Small intestine (tissue), 7 donors: ENCODE measurements around the gene KISS1. TPM values are rescaled to one million over a fixed set of nuclear protein-coding genes. Genes with fewer than 3 reads are reported as not detected.

Experiments used
- DNase-seq, 2 donors: peaks; one replicate each; pipeline versions ENCODE4 v3.0.0 to v3.0.0-alpha.2; 2013
- FAIRE-seq: peaks from 2 replicates; lab custom pipeline; 2012; peaks lifted over from hg19 to GRCh38; lab: Jason Lieb, UNC
- H3K27ac ChIP-seq, 3 donors: one replicate each; pipeline ENCODE4 v1.5.1; 2013; ENCODE audit warnings: low read length in 2 of 3, mild to moderate bottlenecking in 2 of 3, control low read depth in 1 of 3, inconsistent platforms in 1 of 3, low read depth in 1 of 3, moderate library complexity in 1 of 3
- H3K27me3 ChIP-seq, 3 donors: one replicate each; pipeline ENCODE4 v1.6.1; 2013; ENCODE audit warnings: low read length in 3 of 3, inconsistent platforms in 1 of 3; ENCODE audit not compliant: control insufficient read depth in 3 of 3, insufficient read depth in 3 of 3
- H3K36me3 ChIP-seq, 3 donors: one replicate each; pipeline ENCODE4 v1.6.1; 2013; ENCODE audit warnings: low read length in 3 of 3, inconsistent platforms in 1 of 3, low read depth in 1 of 3, mild to moderate bottlenecking in 1 of 3, moderate library complexity in 1 of 3; ENCODE audit not compliant: control insufficient read depth in 3 of 3, insufficient read depth in 2 of 3
- H3K4me1 ChIP-seq, 3 donors: one replicate each; pipeline ENCODE4 v1.6.1; 2013; ENCODE audit warnings: low read length in 2 of 3, inconsistent platforms in 1 of 3, low read depth in 1 of 3, mild to moderate bottlenecking in 1 of 3, moderate library complexity in 1 of 3; ENCODE audit not compliant: control insufficient read depth in 3 of 3, insufficient read depth in 2 of 3
- H3K4me3 ChIP-seq, 3 donors: one replicate each; pipeline ENCODE4 v1.5.1; 2013; ENCODE audit warnings: low read length in 3 of 3, control low read depth in 1 of 3, inconsistent platforms in 1 of 3, low read depth in 1 of 3, mild to moderate bottlenecking in 1 of 3, moderate library complexity in 1 of 3
- H3K9me3 ChIP-seq, 2 donors: one replicate each; pipeline ENCODE4 v1.6.1; 2013; ENCODE audit warnings: low read depth in 1 of 2, low read length in 1 of 2; ENCODE audit not compliant: control insufficient read depth in 2 of 2, insufficient read depth in 1 of 2
- WGBS, 3 donors: extraction: QIAGEN DNeasy Blood & Tissue Kit; methylation state at CpG; one replicate each; pipeline ENCODE4 v1.1.7; 2013; 5-methylcytosine and 5-hydroxymethylcytosine counted together
- polyA plus RNA-seq, 4 donors: library from polyadenylated mRNA; stranded (reverse) in 3 of 4; unstranded in 1 of 4; fragments of 200-250 nt in 3 of 4; fragments of 120-200 nt in 1 of 4; gene quantifications; one replicate each; pipeline versions ENCODE4 v1.2.1 to v1.2.3, GENCODE V29; 2013
- donor health status: healthy with polysubstance abuse.
- donor health status: control.
- donor health status: control.
- donor health status: Bipolar disorder and iron deficiency.
- donor health status: healthy.

KISS1 gene
- polyA plus RNA-seq, 4 donors, result 4.0 to 22.7 (median 11.5) TPM

- H3K36me3 ChIP-seq, result no peaks in the 10 kb centered on the region
- FAIRE-seq, result no peak
- H3K27me3 ChIP-seq, result no peaks in the 10 kb centered on the region
- H3K4me3 ChIP-seq, result no peak overlapping the region
- H3K27ac ChIP-seq, result no peak overlapping the region
- H3K4me1 ChIP-seq, result no peaks in the 10 kb centered on the region
- 80 to 92% (median 90%) methylated on average over 4 of the region's 4 CpGs for WGBS, 3 donors
- DNase-seq, result no peak
- peaks cover 0 to 10% of the 10 kb centered on the region in 2 donors for H3K9me3 ChIP-seq
Measured at GRCh38 chr1:204169858-204170257, 26.4 kb downstream of the KISS1 start.

DNA sequence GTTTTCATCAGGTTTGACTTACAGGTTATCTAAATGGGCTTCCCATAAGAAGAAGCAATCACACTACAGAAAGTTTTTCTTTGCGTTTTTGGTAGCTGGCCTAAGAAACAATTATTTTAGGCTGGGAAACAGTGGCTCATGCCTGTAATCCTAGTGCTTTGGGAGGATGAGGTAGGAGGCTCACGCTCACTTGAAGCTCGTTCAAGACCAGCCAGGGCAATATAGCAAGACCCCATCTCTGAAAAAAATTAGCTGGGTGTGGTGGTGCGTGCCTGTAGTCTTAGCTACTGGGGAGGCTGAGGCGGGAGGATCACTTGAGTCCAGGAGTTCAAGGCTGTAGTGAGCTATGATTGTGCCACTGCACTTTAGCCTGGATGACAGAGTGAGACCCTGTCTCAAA, 28.6 kb downstream of the KISS1 start:
- H3K9me3 ChIP-seq, result peaks cover 0 to 10% of the 10 kb centered on the region in 2 donors
- H3K4me1 ChIP-seq, result no peaks in the 10 kb centered on the region
- H3K36me3 ChIP-seq, result no peaks in the 10 kb centered on the region
- no peak overlapping the region for H3K4me3 ChIP-seq
- no peak for FAIRE-seq
- H3K27ac ChIP-seq, result no peak overlapping the region
- DNase-seq, result no peak
- 89 to 93% (median 90%) methylated on average over 5 of the region's 5 CpGs for WGBS, 3 donors
- no peaks in the 10 kb centered on the region for H3K27me3 ChIP-seq

DNA sequence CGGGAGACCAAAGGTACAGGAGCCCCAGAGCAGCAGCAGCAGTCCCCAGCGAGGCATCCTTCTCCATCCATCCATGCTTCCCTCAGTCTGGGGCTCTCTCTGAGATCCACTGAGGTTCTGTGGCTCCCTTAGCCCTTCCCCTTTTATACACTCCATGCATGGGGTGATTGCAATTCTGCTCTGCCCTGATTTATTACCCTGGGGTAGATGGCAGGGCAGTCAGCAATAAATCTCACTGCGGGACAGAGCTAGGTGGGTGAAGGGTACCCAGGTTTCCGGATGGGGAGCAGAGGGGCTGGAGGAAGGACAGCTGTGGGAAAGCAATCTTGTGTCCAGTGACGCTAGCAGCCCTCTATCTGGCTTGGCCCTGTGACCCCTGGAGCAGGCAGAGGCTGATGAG, 30.1 kb downstream of the KISS1 start, which contains the start of gene REN:
Gene REN, minus strand, starts transcription at position 119 of the 400 bp plus-strand sequence. Its CDS starts 44 bp downstream, at position 75.
- FAIRE-seq (no peak), DNase-seq (no peak)
- Histone ChIP-seq H3K27me3 (no peaks in the 10 kb centered on the region), H3K4me1 (peaks cover 0 to 6% (median 0%) of the 10 kb centered on the region in 3 donors), H3K27ac (no peak within 1 kb of the TSS), H3K4me3 (no peak within 1 kb of the TSS), H3K36me3 (no peaks in the 10 kb centered on the region), H3K9me3 (peaks cover 0 to 10% of the 10 kb centered on the region in 2 donors)
- WGBS, 3 donors, result 49 to 55% (median 51%) methylated on average over 5 of the region's 5 CpGs

- WGBS, 3 donors, result 10 to 13% (median 11%) methylated on average over 7 of the region's 7 CpGs
- DNase-seq, result peak; percentile 81 to 89
- Histone ChIP-seq H3K4me3 (no peak overlapping the region), H3K27ac (no peak overlapping the region), H3K9me3 (no peaks in the 10 kb centered on the region), H3K27me3 (no peaks in the 10 kb centered on the region), H3K36me3 (no peaks in the 10 kb centered on the region), H3K4me1 (peaks cover 0 to 6% (median 0%) of the 10 kb centered on the region in 3 donors)
- FAIRE-seq, result no peak
Measured at GRCh38 chr1:204162494-204163074, 33.7 kb downstream of the KISS1 start.

DNA sequence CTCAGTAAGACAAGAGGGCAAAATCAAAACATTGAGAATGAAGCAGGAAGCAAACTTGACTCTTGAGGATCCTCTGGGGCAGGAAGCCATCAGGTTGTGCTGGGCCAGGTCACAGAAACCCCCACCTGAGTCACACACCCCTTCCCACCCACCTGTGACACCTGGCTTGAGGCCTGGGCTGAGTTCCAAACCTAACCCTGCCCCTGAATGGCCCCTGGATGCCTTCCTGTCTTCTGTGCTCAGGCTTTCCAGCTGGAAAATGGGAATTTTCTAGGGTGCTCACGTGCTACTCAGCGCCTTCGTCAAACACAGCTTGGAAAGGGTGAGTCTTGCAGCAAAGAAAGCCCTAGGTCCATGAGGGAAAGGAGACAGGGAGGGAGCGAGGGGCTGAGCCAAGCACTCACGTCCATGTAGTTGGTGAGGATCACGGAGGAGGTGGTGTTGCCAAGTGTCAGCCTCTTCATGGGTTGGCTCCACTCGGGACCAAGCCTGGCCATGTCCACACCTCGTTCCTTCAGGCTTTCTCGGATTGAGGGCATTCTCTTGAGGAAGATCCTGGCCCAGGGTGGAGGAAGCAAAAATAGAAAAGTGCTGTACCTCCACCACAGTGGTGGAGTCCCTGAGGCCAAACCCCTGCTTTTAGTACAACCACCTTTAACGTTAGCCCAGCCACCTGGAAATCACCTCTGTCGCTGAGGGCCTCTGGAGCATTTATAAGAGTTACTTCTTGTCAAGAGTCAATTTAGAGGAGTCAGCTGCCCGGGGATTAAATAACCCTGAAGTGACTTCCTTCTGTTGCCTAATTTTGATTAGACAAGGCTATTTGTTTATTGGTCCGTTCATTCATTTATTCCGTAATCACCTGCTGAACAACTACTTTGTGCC, 34.4 kb downstream of the KISS1 start:
- no peak for DNase-seq

DNA sequence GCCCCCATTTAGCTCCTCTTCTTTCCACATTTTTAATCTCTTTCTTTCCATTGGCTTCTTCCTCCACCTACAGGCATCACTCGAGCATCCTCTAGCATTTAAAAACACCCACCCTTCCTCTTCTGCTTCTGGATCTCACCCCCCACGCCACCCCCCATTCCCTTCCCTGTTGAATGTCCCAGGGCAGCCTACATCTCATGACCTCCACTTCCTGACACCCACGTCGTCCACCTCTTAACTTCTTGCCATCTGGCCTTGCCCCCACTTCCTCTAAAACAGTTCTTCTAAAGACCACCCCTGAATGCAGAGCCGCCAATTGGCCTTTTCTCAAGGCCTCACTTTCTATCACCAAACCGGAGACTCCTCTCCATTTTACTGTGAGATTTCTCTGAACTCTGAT, 38.3 kb downstream of the KISS1 start:
- no peak for FAIRE-seq
- 61 to 80% (median 65%) methylated on average over 6 of the region's 6 CpGs for WGBS, 3 donors
- DNase-seq, result no peak

More for the DNA sequence above, 34.4 kb downstream of the KISS1 start:
- H3K4me3 ChIP-seq, result no peak overlapping the region
- no peak for FAIRE-seq
- 50 to 63% (median 53%) methylated on average over 14 of the region's 14 CpGs for WGBS, 3 donors
- H3K36me3 ChIP-seq, result no peaks in the 10 kb centered on the region
- no peak overlapping the region for H3K27ac ChIP-seq
- peaks cover 0 to 6% (median 0%) of the 10 kb centered on the region in 3 donors for H3K4me1 ChIP-seq
- H3K9me3 ChIP-seq, result no peaks in the 10 kb centered on the region
- no peaks in the 10 kb centered on the region for H3K27me3 ChIP-seq

DNA sequence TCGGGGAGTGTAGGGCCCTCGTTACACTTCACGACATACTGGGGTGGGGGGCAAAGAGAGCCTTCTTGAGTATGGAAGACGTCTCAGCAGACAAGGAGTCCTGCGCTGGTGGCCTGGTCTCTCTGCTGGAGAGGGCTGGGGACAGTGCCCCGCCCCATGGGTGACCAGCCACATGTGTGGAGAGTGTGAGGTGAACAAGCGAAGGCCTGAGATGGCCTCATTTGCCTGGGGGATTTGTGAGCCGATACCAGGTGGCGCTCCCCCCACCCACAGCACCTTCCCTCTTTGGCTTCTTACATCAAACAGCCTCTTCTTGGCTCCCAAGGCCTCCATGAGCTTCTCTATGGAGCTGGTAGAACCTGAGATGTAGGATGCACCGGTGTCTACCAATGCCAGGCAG, 40.4 kb downstream of the KISS1 start:
- Histone ChIP-seq H3K4me1 (peaks cover 0 to 16% (median 0%) of the 10 kb centered on the region in 3 donors), H3K27me3 (no peaks in the 10 kb centered on the region), H3K27ac (no peak overlapping the region), H3K4me3 (no peak overlapping the region), H3K9me3 (no peaks in the 10 kb centered on the region), H3K36me3 (no peaks in the 10 kb centered on the region)
- DNase-seq, result no peak
- no peak for FAIRE-seq
- WGBS, 3 donors, result 83 to 93% (median 87%) methylated on average over 10 of the region's 10 CpGs

More for the DNA sequence above, 38.3 kb downstream of the KISS1 start:
- H3K27ac ChIP-seq, result no peak overlapping the region
- H3K27me3 ChIP-seq, result no peaks in the 10 kb centered on the region
- H3K36me3 ChIP-seq, result no peaks in the 10 kb centered on the region
- no peaks in the 10 kb centered on the region for H3K9me3 ChIP-seq
- H3K4me1 ChIP-seq, result peaks cover 0 to 7% (median 0%) of the 10 kb centered on the region in 3 donors
- no peak overlapping the region for H3K4me3 ChIP-seq

GRCh38 chr1:204154568-204155255, 41.6 kb downstream of the KISS1 start:
- no peak overlapping the region for H3K4me3 ChIP-seq
- H3K36me3 ChIP-seq, result peaks cover 0 to 2% (median 0%) of the 10 kb centered on the region in 3 donors
- H3K4me1 ChIP-seq, result peaks cover 0 to 18% (median 0%) of the 10 kb centered on the region in 3 donors
- H3K27ac ChIP-seq, result no peak overlapping the region
- DNase-seq, result no peak
- H3K27me3 ChIP-seq, result no peaks in the 10 kb centered on the region
- H3K9me3 ChIP-seq, result no peaks in the 10 kb centered on the region
- FAIRE-seq, result no peak
- 85 to 92% (median 91%) methylated on average over 15 of the region's 15 CpGs for WGBS, 3 donors
